Measurements from ENCODE around the gene SNTG2. TPM values are rescaled to one million over a fixed set of nuclear protein-coding genes. Genes with fewer than 3 reads are reported as not detected.

The SNTG2 gene
- total RNA-seq, 4 donors from 2014 or later: 3.3 to 7.4 (median 4.5) TPM

GRCh38 chr2:941871-942270 lies 8.8 kb upstream of the SNTG2 start:
- H3K9me3 ChIP-seq: peaks cover 0 to 15% (median 4%) of the 10 kb centered on the region in 4 donors
- TF ChIP-seq POLR2A (IDR thresholded peaks at IDR 0.05; ENCODE audit: low read depth): no peak
- H3K4me1 ChIP-seq: no peaks in the 10 kb centered on the region
- no peak overlapping the region for H3K27ac ChIP-seq (replicated peaks in 1 of 4)
- H3K36me3 ChIP-seq: no peaks in the 10 kb centered on the region
- 68% methylated on average over 14 of the region's 14 CpGs for WGBS
- no peak for DNase-seq (ENCODE audit: extremely low spot score)
- H3K27me3 ChIP-seq: peaks cover 0 to 29% (median 3%) of the 10 kb centered on the region in 4 donors
- intact Hi-C loops (cut with DNase I): no loop called here
- no peak overlapping the region for H3K4me3 ChIP-seq

DNA sequence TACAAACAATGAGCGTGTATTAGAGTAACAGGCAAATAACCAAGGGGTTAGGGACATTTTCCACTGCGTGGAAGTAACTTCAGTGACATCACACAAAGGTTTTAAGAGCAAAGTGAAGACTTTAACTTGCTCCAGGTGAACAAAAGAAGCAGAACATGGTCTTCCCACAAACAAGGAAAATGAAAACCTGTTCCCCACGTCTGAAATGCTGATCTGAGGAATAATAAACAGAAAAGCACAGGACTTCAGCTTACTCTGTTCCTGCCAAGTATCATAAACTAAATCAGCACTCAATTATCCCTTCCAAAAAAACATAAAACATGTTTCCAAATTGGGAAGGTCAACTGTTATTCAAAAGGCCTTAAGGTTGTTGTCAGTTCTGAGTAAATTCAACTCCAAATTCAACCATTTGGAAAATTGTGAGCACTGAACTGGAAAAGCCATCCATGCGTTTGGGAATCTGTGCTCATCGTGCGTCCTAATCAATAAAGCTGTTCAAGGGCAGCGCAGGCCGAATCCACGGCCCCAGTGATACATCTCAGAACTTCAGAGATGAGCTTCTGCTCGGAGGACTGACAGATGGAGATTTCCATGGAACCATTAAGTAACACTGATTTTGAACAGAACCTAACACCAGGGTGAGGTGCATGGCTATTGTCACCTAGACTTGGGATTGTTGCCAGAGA lies 7.7 kb upstream of the SNTG2 start:
- intact Hi-C loops (cut with DNase I): no loop called here
- no peaks in the 10 kb centered on the region for H3K4me1 ChIP-seq
- H3K36me3 ChIP-seq: no peaks in the 10 kb centered on the region
- peaks cover 0 to 15% (median 4%) of the 10 kb centered on the region in 4 donors for H3K9me3 ChIP-seq
- H3K27ac ChIP-seq (replicated peaks in 1 of 4): no peak overlapping the region
- TF ChIP-seq CTCF (IDR thresholded peaks at IDR 0.05): no peak
- DNase-seq (ENCODE audit: extremely low spot score): no peak
- H3K27me3 ChIP-seq: peaks cover 0 to 39% (median 3%) of the 10 kb centered on the region in 4 donors
- no peak overlapping the region for H3K4me3 ChIP-seq
- 85% methylated on average over 10 of the region's 10 CpGs for WGBS

GRCh38 chr2:943461-943797 lies 7.2 kb upstream of the SNTG2 start:
- intact Hi-C loops (cut with DNase I): no loop called here
- WGBS: 90% methylated on average over 6 of the region's 6 CpGs
- Histone ChIP-seq H3K4me1 (no peaks in the 10 kb centered on the region), H3K4me3 (no peak overlapping the region), H3K9me3 (peaks cover 0 to 15% (median 4%) of the 10 kb centered on the region in 4 donors), H3K27me3 (peaks cover 0 to 44% (median 3%) of the 10 kb centered on the region in 4 donors), H3K36me3 (no peaks in the 10 kb centered on the region), H3K27ac (replicated peaks in 1 of 4) (no peak overlapping the region)
- TF ChIP-seq EP300 (IDR thresholded peaks at IDR 0.05) (no peak), POLR2A (IDR thresholded peaks at IDR 0.05; ENCODE audit: low read depth) (no peak), POLR2AphosphoS5 (IDR thresholded peaks at IDR 0.05) (no peak), CTCF (IDR thresholded peaks at IDR 0.05) (no peak)
- no peak for DNase-seq (ENCODE audit: extremely low spot score)

GRCh38 chr2:943821-944220 lies 6.8 kb upstream of the SNTG2 start:
- no peak for DNase-seq (ENCODE audit: extremely low spot score)
- H3K27me3 ChIP-seq: peaks cover 0 to 47% (median 3%) of the 10 kb centered on the region in 4 donors
- intact Hi-C loops (cut with DNase I): no loop called here
- no peak overlapping the region for H3K27ac ChIP-seq (replicated peaks in 1 of 4)
- WGBS: 67% methylated on average over 2 of the region's 3 CpGs
- TF ChIP-seq EP300 (IDR thresholded peaks at IDR 0.05) (no peak), POLR2AphosphoS5 (IDR thresholded peaks at IDR 0.05) (no peak), CTCF (IDR thresholded peaks at IDR 0.05) (no peak), POLR2A (IDR thresholded peaks at IDR 0.05; ENCODE audit: low read depth) (no peak)
- no peaks in the 10 kb centered on the region for H3K4me1 ChIP-seq
- H3K4me3 ChIP-seq: no peak overlapping the region
- H3K9me3 ChIP-seq: peaks cover 0 to 15% (median 4%) of the 10 kb centered on the region in 4 donors
- no peaks in the 10 kb centered on the region for H3K36me3 ChIP-seq

GRCh38 chr2:944693-945092 lies 6.0 kb upstream of the SNTG2 start:
- TF ChIP-seq CTCF (IDR thresholded peaks at IDR 0.05): no peak
- no peak for TF ChIP-seq EP300 (IDR thresholded peaks at IDR 0.05)
- TF ChIP-seq POLR2AphosphoS5 (IDR thresholded peaks at IDR 0.05): no peak
- no peak for TF ChIP-seq POLR2A (IDR thresholded peaks at IDR 0.05; ENCODE audit: low read depth)
- Histone ChIP-seq H3K27me3 (peaks cover 0 to 56% (median 7%) of the 10 kb centered on the region in 4 donors), H3K9me3 (peaks cover 0 to 15% (median 4%) of the 10 kb centered on the region in 4 donors), H3K36me3 (no peaks in the 10 kb centered on the region), H3K4me3 (no peak overlapping the region), H3K27ac (replicated peaks in 1 of 4) (no peak overlapping the region), H3K4me1 (peaks cover 2 to 4% (median 4%) of the 10 kb centered on the region in 4 donors)
- intact Hi-C loops (cut with DNase I): no loop called here
- DNase-seq (ENCODE audit: extremely low spot score): no peak

Data from esophagus muscularis mucosa (tissue), 4 donors.